Measurements from ENCODE around the gene SNAI1.
"Not testable (repeated sequence)": the region's sequence is repeated elsewhere in the genome, so short reads cannot be mapped to it uniquely, and the experiment has no call there.

Gene SNAI1

DNA sequence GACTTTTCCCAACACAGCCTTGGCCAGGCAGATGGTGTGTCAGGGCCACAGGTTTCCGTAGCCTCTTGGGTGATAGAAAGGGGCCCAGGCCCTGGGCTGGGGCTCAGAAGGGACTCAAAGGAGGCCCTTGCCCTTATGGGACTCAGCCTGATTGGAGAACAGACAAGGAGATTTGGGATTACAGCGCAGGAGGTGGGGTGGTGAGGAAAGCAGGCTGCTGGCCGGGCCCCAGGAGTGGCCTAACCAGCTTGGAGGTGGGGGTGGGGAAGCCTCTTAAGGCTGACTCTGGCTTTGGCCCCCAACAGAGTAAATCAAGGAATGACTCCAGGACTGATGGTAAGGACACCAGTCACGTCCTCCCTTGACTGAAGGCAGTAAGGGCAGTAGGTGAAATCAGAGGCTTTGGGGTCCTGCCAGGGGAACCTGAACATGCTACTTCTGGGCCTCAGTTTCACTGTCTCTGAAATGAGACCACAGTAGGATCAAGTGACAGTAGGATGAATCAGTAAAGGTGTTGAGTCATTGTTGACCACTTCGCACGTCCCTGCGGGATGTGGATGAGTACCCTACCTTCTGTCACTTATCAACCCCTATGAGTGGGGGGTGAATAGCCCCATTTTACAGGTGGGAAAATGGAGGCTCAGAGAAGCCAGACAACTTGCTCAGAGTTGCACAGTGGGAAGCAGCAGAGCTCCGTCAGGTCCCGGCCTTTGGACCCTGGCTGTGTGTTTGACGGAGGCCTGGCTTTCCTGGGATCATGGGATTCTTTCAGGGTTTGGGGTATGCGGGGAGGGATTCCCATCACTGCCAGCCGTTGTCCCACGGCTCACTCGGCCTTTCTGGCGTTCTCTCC is 4.5 kb downstream of the SNAI1 start:
- DNase-seq: no peak

DNA sequence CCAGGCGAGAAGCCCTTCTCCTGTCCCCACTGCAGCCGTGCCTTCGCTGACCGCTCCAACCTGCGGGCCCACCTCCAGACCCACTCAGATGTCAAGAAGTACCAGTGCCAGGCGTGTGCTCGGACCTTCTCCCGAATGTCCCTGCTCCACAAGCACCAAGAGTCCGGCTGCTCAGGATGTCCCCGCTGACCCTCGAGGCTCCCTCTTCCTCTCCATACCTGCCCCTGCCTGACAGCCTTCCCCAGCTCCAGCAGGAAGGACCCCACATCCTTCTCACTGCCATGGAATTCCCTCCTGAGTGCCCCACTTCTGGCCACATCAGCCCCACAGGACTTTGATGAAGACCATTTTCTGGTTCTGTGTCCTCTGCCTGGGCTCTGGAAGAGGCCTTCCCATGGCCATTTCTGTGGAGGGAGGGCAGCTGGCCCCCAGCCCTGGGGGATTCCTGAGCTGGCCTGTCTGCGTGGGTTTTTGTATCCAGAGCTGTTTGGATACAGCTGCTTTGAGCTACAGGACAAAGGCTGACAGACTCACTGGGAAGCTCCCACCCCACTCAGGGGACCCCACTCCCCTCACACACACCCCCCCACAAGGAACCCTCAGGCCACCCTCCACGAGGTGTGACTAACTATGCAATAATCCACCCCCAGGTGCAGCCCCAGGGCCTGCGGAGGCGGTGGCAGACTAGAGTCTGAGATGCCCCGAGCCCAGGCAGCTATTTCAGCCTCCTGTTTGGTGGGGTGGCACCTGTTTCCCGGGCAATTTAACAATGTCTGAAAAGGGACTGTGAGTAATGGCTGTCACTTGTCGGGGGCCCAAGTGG is 5.3 kb downstream of the SNAI1 start:
- DNase-seq: no peak

DNA sequence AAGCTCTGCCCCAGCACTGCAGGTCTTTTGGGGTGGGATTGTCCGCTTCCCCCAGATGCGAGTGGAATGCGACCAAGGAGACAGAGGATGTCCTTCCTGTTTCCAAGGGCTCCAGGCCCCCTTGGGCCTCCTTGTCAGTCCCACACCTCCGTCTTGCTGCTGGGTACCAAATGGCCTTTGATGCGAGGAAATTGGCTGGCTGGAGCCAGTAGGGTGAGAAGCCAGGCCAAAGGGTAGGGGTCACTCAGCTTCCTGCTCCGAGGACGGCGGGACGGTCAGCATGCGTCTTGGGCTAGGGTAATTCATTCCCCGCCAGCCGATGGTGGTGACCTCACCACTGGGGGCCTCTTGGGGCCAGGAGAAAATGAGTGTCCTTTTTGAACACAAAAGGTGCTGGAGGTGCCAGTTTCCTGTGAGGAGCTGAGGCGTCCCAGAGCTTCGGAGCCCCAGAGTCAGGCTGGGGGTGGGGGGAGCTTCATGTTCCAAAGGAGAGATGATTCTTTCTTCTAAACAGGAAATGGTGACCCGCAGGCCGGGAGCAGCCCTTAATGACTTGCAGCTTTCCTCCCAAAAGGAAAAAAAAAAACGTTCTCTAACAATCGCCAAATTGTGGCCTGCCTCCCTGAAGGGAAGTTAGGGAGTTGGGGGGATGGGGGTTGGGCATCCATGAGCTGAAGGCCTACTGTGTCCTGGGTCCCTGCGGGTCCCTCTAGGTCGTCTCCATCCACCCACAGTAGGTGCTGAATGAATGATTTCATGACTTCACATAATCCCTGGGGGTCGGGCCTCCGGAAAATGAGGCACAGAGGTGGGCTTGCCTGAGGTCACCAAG is 6.7 kb downstream of the SNAI1 start:
- no peak for DNase-seq

DNA sequence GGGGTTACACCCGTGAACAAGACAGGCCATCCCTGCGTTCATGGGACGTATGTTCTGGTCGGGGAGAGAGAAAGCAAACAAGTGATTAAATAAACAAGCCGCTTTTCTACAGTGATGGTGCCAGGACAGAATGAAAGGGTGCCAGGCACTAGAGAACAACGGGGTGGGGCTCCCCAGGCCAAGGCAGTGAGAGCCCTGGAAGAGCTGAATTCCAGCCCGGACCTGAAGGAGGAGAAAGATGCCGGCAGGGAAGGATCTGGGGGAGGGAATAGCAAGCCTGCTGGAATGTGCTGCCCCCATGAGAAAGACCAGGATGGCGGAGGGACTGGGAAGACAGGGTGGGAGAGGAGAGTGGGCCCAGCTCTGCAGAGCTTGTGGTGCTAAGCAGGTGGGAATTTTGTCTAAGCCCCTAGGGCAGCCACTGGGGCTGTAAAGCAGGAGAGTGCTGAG is 7.5 kb downstream of the SNAI1 start:
- DNase-seq: no peak

DNA sequence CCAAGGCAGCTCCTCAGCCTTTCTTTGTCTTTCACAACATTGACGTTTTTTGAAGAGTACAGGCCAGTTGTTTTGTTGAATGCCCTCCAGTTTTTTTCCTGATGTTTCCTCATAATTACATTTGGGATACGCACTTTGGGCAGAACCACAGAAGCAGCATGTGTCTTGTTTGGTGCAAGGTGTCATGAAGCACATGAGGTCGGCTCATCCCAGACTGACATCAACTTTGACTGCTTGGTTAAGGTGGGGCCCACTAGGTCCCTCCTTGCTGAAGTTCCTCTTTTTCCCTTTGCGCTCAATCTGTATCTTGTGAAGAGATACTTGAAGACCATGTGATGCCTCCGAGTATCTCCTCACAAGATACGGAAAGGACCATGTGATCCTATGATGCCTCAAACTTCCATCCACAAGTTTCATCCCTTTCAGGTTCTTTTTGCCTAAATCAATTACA is 10.5 kb downstream of the SNAI1 start:
- DNase-seq: no peak

DNA sequence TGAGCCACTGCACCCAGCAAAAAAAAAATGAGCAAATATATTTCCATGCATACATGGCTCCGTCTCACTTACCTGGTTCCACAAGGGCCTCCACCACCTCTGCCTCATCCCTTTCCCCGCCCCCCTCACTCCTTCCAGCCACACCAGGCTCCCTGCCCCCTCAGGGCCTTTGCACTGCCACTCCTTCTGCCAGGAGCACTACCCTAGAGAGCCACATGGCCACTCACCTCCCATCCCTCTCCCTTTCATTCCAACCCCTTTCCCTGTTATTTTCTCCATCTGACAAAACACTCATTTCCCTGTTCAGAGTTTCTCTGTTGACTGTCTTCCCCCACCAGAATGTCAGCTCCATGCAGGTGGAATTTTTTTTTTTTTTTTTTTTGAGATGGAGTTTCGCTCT is 12.8 kb downstream of the SNAI1 start:
- DNase-seq: no peak

DNA sequence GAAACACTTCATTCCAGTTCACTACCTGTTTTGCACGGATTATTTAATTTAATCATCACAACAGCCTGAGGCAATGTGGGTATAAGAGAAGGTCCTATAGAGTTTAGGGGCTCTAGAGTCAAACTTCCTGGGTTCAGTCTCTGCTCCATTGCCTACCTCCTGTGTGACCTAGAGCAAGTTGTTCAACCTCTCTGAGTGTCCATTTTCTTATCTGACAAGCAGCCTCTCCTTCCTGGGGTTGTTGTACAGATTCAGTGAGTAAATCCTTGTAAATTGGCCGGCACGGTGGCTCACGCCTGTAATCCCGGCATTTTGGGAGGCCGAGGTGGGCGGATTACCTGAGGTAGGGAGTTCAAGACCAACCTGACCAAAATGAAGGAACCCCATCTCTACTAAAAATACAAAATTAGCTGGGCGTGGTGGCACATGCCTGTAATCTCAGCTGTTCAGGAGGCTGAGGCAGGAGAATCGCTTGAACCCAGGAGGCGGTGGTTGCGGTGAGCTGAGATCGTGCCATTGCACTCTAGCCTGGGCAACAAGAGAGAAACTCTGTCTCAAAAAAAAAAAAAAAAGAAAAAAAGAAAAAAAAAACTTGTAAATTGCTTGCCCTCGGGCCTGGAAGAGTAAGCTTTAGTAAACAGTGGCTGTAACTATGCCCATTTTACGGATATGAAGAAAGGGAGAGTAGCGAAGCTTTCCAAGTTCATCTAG is 15.9 kb downstream of the SNAI1 start:
- DNase-seq: not testable (repeated sequence)

DNA sequence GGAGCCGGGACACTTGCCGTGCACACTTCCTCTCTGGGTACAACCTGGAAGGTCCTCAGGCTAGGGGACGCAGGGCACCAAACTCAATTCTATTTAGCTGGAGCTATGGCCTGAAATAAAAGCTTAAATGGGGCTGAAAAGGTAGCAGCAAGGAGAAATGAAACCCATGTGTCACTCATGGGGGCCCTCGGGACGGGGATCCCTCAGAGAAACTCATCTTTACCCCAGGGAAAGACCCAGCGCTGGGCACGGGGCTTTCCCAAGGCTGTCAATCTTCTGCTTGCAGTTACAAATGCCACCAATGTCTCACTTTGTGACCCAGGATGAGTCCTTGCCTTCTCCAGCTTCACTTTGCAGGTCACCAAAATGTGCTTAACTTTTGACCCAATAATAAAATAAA is 16.5 kb downstream of the SNAI1 start:
- no peak for DNase-seq

DNA sequence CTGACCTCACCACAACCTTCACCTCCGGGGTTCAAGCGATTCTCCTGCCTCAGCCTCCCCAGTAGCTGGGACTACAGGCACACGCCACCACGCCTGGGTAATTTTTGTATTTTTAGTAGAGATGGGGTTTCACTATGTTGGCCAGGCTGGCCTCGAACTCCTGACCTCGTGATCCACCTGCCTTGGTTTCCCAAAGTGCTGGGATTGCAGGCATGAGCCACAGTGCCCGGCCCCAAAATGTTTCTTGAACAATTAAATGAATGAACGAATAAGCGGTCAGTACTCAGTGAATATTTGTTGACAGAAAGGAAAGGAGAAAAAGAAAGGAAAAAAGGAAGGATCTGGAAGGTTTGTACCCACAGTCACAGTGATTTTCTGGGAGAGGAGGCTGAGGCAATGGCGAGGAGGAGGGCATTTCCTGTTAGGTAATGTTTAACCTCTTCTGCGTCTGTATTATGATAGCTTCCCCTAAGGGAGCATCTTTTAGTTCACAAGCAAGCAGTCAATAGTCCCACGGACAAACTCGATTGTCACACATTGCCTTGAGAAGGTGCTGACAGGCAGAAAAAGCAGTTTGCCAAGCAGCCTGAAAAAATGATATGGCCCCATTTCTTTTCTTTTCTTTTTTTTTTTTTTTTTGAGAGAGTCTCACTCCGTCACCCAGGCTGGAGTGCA is 17.9 kb downstream of the SNAI1 start:
- DNase-seq: not testable (repeated sequence)

DNA sequence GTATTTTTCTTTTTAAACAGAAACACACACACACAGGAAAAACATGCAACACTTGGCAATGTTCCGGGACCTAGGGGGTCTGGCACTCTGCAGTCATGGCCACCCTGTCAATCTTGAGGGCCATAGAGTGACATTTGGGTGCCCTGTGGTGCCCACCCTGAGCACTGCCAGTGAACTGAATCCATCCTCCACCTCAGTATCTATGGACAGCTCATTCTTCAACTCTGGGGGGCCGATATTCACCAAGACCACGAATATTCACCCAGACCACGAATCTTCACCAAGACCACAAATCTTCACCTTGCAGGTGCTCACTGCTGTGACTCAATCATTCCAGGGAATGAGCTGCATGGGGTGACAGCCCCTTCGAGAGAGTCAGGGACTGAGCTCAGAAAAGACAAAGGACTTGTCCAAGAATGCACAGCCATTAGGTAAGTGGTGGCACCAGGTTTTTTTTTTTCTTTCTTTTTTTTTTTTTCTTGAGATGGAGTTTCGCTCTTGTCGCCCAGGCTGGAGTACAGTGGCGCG is 19.1 kb downstream of the SNAI1 start:
- DNase-seq: no peak

DNA sequence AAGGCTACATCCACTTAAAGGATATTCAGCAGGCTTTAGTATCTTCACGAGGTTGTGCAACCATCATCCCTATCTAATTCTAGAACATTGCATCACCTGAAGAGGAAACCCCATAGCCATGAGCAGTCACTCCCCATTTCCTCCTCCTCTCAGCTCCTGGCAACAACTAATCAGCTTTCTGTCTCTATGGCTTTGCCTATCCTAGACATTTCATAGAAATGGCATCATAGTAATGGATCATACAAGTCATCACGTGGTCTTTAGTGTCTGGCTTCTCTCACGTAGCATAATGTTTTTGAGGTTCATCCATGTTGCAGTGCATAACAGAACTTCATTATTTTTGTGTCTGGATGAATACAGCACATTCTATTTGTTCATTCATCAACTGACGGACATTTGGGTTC is 20.5 kb downstream of the SNAI1 start:
- DNase-seq: no peak

DNA sequence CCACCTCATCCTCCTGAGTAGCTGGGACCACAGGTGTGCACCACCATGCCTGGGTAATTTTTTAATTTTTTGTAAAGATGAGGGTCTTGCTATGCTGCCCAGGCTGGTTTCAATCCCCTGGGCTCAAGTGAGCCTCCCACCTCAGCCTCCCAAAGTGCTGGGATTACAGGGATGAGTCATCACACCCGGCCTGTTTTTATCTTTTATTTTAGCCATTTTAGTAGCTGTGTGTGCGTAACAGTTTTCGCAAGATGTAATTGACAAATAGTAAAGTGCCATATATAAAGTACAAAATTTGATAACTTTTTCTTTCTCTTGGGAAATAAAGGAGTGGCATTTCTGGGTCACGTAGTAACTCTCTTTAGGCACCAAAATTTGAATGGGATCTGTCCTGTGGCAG is 21.4 kb downstream of the SNAI1 start:
- no peak for DNase-seq

DNA sequence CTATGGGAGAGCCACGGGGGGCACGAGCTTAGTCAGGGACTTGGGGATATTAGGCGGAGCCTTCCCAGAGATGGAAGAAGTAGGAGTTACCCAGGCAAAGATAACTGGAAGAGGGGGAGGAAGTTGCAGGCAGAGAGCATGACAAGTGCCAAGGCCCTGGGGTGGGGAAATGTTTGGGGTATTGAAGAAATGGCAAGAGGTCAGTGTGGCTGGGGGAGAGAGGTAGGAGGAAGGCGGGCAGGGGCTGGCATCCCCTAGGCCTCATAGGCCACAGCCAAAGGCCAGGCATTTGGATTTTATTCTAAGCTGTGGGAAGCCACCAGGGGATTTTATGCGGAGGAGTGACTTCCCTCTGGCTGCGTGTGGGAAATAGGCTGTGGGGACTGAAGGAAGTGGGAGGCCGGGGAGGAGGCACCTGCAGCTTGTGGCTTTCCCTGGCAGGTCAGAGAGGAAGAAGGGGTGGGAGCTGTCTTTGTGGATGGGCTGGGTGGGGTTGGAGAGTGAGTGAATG is 22.7 kb downstream of the SNAI1 start:
- no peak for DNase-seq

DNA sequence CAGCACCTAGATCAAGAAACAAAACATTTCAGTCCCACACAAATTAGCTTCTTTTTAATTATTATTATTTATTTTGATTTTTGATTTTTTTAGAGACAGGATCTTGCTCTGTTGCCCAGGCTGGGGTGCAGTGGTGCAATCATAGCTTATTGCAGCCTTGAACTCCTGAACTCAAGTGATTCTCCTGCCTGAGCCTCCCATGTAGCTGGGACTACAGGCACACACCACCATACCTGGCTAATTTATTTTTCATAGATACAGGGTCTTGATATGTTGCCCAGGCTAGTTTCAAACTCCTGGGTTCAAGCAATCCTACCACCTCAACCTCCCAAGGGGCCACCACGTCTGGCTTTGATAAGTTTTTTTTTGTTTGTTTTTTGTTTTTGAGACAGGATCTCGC is 24.6 kb downstream of the SNAI1 start:
- no peak for DNase-seq

DNA sequence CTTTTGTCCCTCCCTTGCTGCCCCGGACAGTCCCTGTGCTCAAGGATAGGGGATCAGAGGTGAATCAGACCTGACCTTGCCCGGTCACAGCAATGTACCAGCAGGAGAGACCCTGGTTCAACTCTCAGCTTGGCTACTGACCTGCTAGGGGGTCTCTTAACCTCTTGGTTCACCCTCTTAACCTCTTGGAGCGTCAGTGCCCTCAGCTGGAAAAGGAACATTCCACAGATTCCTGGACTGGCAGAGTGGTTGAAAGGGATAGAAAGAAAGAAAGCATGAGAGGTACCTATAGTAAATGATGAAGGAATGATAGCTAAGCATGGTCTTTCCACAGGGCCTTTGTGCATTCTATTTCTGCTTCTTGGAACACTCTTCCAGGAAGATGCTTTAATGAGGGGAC is 25.2 kb downstream of the SNAI1 start:
- DNase-seq: no peak

DNA sequence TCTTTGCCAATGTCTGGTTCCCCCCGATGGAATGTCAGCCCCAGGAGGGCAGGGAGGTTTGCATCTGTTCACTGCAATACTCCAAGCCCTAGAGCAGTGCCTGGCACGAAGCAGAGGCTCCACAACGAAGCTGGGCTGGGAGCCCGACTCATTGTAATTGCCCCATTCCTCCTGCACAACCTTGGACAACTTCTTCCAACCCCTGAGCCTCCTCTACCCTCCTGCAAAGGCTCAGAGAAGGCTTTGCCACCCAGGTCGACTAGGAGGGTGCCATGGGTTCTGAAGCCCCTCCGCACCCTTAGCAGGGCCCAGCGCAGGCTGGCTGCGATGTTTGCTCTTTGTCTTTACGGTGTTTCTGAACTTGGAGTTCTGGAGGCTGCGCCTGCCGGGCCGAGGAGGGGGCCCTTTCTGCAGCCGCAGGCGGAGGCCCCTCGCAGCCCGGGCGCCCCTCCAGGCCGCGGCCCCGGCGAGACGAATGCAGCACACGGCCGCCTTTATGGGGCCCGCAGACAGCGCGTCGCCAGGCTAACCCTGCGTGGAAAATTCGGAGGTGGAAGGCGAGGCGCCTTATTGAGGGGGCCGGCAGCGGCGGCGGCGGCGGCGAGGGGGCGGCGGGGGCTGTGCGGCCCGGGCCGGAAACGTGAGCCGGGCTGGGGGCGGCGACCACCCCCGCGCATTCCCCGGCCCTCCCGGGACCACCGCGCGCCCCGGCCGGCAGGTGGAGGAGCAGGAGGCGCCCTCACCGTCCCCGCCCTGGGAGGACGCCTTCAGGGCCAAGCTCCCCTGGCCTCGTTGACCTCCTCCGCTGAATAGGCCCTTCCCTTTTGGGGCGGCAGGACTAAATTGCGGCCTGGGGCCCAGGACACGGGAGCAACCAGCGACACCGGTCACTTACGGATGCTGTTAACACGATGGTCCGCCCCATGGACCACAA is 27.0 kb downstream of the SNAI1 start:
- DNase-seq: no peak

DNA sequence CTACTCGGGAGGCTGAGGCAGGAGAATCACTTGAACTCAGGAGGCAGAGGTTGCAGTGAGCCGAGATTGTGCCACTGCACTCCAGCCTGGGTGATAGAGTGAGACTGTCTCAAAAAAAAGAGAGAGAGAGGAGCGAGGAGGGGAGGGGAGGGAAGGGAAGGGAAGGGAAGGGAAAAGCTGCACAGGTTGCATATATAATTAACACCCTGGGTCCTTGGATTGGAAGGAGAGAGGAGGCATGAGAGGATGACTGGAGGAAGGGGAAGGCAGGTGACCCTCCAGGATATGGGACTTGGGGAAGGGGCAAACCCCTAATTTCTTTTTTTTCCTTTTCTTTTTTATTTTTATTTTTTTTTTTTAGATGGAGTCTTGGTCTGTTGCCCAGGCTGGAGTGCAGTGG is 28.8 kb downstream of the SNAI1 start:
- DNase-seq: not testable (repeated sequence)

DNA sequence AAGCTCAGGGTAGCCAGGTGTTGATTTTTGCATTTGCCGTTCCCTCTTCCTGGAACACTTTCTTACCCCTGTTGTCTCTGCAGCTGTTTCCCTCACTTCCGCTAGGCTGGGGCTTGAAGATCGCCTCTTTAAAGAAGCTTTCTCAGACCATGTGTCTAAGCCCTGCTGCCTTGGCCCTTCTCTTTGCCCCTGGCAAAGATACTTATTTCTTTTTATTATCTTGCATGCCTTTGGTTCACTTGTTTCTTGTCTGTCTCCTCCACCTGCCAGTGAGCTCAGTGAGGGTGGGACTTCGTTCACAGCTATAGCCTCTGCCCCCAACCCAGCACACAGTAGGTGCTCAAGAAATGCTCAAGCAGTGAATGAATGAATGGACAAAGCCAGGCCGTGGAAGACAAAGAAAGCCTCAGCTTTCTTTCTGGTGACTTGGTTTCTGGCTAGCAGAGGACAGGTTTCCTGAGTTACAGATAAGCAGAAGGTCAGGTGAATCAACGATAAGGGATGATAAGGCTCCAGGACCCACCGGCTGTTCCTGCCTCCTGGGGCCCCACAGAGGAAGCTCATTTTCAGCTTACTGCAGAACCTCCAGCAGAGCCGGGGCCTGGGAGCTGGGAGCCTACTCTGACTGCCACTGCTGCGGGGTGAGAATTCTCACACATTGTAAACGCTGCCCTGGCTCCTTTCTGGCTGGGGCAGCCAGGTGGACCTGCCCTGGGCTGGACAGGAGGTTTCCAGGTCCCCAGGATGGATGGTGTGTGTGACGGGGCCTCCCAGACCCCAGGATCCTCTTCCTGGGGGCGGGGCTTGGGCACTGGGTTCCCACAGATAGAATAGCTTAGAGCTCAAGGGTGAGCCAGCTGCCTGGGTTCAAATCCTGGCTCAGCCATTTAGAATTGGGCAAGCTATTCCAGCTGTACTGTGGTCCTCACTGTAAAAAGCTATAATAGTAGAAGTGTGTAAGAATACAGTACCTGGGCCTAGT is 29.8 kb downstream of the SNAI1 start:
- DNase-seq: no peak

DNA sequence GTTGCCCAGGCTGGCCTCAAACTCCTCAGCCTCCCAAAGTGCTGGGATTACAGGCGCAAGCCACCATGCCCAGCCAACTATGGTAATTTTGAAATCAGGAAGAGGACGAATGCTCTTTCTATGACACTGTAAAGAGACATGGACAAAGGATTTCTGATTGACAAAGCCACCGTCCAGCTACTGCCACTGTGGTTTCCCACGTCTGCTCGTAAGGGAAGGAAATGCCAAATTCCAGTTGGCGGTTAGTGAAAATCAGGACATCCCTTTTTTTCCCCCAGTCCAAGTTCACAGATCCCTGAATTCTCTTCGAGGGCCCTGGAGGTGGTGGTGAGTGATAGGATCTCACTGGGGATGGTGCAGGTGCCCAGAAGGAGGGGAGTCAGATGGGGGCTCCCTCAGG is 31.2 kb downstream of the SNAI1 start:
- DNase-seq: no peak

Data from NCI-H510A treated with DMSO at 0.1 percent for 48 hours (cell line).